Renal cortical epithelial cell (primary cell): ENCODE data around the gene CHRNA9. TPM values are rescaled to one million over a fixed set of nuclear protein-coding genes. Genes with fewer than 3 reads are reported as not detected.
"Not testable (repeated sequence)": the region's sequence is repeated elsewhere in the genome, so short reads cannot be mapped to it uniquely, and the experiment has no call there.

Experiments used
- DNase-seq: peaks from one replicate; pipeline ENCODE4 v3.0.0-alpha.2; 2011; ENCODE audit warnings: low read depth
- total RNA-seq: library from RNA; depleted of rRNA; stranded (reverse); fragments of >200 nt; gene quantifications from 2 replicates; pipeline ENCODE4 v1.2.3, GENCODE V29; 2014

Gene CHRNA9
- total RNA-seq, 1 donor from 2014 or later: not detected

DNA sequence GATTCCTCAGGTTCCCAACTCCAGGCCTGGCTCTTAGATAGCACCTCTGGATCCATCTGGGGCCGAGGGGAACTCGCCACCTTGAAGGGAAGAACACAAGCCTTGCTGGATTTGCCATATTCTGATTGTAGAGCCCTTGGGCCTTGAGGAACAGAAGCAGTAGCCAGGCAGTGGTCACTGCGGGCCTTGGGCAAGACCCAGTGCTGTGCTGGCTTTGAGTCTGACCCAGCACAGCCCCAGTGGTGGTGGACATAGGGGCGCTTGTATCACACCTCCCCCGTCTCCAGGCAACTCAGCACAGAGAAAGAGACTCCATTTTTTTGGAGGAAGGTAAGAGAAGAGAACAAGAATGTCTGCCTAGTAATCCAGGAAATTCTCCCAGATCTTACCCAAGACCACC lies 45.5 kb downstream of the CHRNA9 start:
- DNase-seq: no peak

DNA sequence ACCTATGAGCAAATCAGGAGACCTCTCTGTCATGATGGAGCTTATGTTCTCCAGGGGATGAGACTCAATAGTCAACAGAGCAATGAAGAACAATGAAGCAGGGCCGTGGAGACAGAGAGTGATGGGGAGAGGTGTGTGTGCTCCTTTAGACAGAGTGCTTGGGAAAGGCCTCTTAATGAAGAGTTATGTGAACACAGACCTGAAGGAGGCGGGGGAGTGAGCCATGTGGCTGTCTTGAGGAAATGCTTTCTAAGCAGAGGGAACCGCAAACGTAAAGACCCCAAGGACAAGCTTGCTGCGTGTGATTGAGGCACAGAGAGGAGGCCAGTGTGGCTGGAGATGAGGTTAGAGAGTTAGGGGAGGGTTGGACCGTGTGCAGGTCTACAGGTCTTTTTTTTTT lies 53.1 kb downstream of the CHRNA9 start:
- no peak for DNase-seq

DNA sequence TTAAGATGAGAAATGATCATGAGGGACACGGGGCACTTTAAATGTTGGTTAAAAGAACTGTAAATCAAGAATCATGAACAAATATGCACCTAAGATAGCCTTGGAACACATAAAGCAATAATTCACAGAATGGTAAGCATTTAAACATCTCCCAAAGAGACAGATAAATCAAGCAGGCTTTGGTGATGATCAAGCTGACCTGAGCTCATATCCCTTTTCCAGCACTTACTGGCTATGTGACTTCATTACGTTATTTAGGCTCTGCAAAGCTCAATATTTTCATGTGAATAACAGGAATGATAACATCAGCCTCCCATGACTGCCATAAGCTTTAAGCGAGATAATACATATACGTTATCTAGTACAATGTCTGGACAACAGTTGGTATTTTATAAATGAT lies 54.9 kb downstream of the CHRNA9 start:
- no peak for DNase-seq

DNA sequence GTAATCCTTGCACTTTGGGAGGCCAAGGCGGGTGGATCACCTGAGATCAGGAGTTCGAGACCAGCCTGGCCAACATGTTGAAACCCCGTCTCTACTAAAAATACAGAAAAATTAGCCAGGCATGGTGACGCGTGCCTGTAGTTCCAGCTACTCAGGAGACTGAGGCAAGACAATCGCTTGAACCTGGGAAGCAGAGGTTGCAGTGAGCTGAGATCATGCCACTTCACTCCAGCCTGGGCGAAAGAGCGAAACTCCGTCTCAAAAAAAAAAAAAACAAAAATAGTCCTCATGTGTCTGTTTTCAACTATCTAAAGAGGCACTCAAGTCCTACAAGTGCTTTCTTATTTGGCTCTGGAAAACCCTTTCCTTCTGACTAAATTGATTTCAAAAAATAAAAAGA lies 57.1 kb downstream of the CHRNA9 start:
- not testable (repeated sequence) for DNase-seq

DNA sequence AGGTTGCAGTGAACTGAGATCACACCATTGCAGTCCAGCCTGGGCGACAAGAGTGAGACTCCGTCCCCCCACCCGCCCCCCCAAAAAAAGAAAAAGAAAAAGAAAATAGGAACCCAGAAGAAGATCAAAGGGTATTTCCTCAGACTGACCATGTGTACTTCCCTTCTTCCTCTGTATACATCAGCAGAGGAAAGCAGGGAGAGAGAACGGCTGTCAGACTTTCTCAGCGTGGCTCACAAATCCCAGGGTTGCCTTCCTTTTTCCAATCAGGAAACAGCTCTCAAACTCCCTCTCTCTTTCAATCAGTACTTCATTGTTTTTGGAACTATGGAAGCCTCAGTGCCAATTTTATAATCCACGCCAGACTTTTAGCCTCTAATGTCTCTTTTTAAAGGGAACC lies 59.1 kb downstream of the CHRNA9 start:
- no peak for DNase-seq

DNA sequence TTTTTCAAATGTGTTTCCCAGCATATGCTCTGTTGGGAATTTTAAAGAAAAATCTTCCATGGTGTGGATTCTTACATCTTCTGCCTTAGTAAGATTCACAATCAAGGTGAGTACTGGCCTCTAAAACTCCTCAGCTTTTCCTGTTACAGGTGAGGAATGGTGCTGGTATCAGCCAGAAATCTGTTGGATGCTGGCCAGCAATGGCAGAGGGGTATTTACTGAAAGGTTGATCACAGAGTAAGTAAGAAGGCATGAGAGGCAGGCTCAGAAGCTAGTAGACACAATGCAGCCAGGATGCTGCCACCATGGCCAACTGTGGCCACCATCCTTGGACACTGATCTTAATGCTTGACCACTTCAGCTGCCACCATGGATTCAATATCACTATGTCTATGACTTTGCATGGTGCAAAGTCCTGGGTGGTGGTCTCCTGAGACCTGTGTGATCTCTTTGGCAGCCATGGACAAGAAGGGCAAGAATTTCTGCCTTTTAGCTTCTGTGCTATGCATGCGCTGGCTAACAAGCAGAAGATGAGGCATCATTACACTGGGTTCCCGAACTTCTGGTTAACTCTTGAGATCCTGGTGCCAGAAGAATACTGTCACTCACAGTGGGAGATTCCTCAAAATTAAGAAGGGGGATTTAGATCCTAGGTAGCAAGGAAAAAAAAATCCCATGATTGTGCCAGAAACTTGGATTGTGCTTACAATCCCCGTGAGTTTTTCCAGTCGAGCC lies 60.2 kb downstream of the CHRNA9 start:
- no peak for DNase-seq

- DNase-seq: peak; percentile 97
Observed at GRCh38 chr4:40395908-40396793, 61.0 kb downstream of the CHRNA9 start.

GRCh38 chr4:40399578-40399977 lies 64.4 kb downstream of the CHRNA9 start:
- DNase-seq: no peak

DNA sequence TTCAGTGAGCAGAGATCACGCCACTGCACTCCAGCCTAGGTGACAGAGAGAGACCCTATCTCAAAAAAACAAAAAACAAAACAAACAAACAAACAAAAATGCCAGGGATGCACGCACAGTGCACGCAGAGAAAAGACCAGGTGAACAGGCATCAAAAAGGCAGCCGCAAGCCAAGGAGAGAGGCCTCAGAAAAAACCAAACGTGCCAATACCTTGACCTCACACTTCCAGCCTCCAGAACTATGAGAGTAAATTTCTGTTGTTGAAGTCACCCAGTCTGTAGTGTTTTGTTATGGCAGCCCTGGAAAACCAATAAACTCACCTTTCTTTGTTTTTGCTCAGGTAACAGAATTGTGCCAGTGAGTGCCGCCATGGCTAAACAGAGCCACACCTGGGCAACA lies 66.0 kb downstream of the CHRNA9 start:
- no peak for DNase-seq

DNA sequence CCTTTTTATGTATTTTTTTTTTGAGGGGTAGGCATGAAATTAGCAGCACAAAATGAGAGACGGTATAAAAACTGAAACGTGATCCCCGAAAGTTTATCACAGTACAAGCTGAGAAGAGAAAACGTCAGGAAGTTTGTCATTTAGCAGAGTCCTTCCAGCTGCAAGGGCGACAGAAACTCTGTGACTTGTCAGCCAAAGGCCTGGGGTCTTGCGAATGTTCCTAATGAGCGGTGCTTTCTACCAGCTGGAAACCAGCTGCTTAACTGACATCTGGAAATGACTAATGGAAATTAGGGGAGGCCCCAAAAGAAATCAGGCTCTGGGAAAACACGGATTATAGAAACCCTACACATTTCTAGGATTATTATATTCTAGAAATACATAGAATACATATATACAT lies 66.5 kb downstream of the CHRNA9 start:
- DNase-seq: no peak

GRCh38 chr4:40402556-40402955 lies 67.4 kb downstream of the CHRNA9 start:
- DNase-seq: no peak

GRCh38 chr4:40403081-40403480 lies 67.9 kb downstream of the CHRNA9 start:
- DNase-seq: no peak

Other genes starting within 250 kb of the CHRNA9 start
- gene RHOH, start 138.3 kb upstream of the CHRNA9 start, total RNA-seq: not detected in 2 replicates